ENCODE data around the gene ASTN2.

ASTN2 gene

DNA sequence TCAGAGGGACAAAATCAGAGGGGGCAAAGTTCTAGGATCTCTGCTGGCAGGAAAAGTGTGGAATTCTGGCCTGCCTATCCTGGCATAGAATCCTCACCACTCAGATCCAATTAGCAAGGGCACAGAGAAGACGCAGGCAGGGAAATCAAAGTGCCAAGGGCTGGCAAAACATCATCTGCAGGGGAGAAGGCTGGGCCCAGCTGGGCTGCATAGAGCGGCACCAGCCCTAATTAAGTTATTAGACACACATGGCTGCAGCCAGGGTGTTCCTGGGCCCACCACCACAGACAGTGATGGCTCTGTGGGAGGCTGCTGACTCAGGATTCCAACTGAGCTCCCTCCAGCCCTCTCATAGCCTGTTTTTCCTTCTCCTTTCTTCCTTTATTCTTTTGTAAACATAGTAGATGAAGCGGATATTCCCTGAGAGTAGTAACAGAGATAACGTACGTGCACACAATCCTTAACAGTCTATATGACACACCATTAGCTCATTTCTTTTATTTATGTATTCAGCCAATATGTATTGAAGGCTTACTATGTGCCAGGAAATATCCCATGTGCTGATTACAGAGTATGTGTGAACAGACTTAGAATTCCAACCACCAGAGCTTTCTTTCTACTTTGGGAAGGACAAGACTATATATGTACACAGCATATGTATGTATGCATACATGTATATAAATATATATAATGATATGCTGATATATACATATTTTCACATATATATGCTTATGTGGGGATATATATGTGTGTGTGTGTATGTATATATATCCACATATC lies 236.1 kb downstream of the ASTN2 start:
- no peak overlapping the region for H3K9ac ChIP-seq (ENCODE audit: low read length)
- H3K27me3 ChIP-seq (replicated peaks; ENCODE audit: insufficient read depth, low read length), result no peaks in the 10 kb centered on the region
- H3K9me3 ChIP-seq (replicated peaks; ENCODE audit: insufficient read depth, low read length), result no peaks in the 10 kb centered on the region
- H3K4me1 ChIP-seq (ENCODE audit: low read length), result no peaks in the 10 kb centered on the region
- H3F3A ChIP-seq (ENCODE audit: insufficient read depth, low read length), result no peaks in the 10 kb centered on the region
- no peak overlapping the region for H3K4me2 ChIP-seq (ENCODE audit: low read depth, low read length)
- H3K9me2 ChIP-seq (replicated peaks; ENCODE audit: insufficient read depth, low read length), result no peaks in the 10 kb centered on the region
- no peaks in the 10 kb centered on the region for H3K36me3 ChIP-seq (replicated peaks; ENCODE audit: insufficient read depth, low read length)
- TF ChIP-seq EZH2 (optimal IDR thresholded peaks at IDR 0.05; ENCODE audit: low read depth, low read length) (no peak), EZH2phosphoT487 (IDR thresholded peaks at IDR 0.05; ENCODE audit: low read length) (no peak)
- TF ChIP-seq, protein P1, sequence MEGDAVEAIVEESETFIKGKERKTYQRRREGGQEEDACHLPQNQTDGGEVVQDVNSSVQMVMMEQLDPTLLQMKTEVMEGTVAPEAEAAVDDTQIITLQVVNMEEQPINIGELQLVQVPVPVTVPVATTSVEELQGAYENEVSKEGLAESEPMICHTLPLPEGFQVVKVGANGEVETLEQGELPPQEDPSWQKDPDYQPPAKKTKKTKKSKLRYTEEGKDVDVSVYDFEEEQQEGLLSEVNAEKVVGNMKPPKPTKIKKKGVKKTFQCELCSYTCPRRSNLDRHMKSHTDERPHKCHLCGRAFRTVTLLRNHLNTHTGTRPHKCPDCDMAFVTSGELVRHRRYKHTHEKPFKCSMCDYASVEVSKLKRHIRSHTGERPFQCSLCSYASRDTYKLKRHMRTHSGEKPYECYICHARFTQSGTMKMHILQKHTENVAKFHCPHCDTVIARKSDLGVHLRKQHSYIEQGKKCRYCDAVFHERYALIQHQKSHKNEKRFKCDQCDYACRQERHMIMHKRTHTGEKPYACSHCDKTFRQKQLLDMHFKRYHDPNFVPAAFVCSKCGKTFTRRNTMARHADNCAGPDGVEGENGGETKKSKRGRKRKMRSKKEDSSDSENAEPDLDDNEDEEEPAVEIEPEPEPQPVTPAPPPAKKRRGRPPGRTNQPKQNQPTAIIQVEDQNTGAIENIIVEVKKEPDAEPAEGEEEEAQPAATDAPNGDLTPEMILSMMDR (IDR thresholded peaks at IDR 0.05; ENCODE audit: low read length), result no peak
- no peak overlapping the region for H3K27ac ChIP-seq (ENCODE audit: low read length)
- DNase-seq, result no peak
- H3K4me3 ChIP-seq (ENCODE audit: low read length), result no peak overlapping the region
- no peaks in the 10 kb centered on the region for H3K79me2 ChIP-seq (ENCODE audit: low read length)
- no peak overlapping the region for H2AFZ ChIP-seq (ENCODE audit: low read length)
- H4K20me1 ChIP-seq (ENCODE audit: insufficient read depth, low read length), result no peaks in the 10 kb centered on the region

DNA sequence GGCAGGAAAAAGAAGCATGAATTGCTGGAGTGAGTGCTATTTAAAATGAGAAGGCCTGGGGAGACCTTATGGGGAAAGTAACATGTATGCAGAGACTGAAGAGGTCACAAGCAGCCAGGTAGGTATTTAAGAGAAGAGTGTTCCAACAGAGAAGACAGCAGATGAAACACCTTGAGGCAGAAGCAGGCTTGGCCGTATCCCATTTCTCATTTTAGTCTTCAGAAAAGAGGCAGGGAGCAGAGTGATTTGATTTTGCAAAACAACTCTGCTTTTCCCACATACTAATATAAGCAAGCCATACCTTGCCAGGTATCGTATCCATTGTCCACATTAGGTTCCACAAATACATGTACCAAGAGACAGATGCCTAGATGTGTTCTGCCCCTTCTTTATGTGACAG lies 244.3 kb downstream of the ASTN2 start:
- Histone ChIP-seq H3K9me3 (replicated peaks; ENCODE audit: insufficient read depth, low read length) (no peaks in the 10 kb centered on the region), H3K27me3 (replicated peaks; ENCODE audit: insufficient read depth, low read length) (no peaks in the 10 kb centered on the region), H3K27ac (ENCODE audit: low read length) (no peak overlapping the region), H3K4me1 (ENCODE audit: low read length) (no peaks in the 10 kb centered on the region), H3K36me3 (replicated peaks; ENCODE audit: insufficient read depth, low read length) (no peaks in the 10 kb centered on the region), H3K79me2 (ENCODE audit: low read length) (no peaks in the 10 kb centered on the region), H4K20me1 (ENCODE audit: insufficient read depth, low read length) (no peaks in the 10 kb centered on the region), H3K4me2 (ENCODE audit: low read depth, low read length) (no peak overlapping the region), H3K9ac (ENCODE audit: low read length) (no peak overlapping the region), H3F3A (ENCODE audit: insufficient read depth, low read length) (no peaks in the 10 kb centered on the region), H3K4me3 (ENCODE audit: low read length) (no peak overlapping the region), H3K9me2 (replicated peaks; ENCODE audit: insufficient read depth, low read length) (no peaks in the 10 kb centered on the region), H2AFZ (ENCODE audit: low read length) (no peak overlapping the region)
- no peak for DNase-seq
- TF ChIP-seq, protein P1 (IDR thresholded peaks at IDR 0.05; ENCODE audit: low read length), result no peak
- TF ChIP-seq EZH2phosphoT487 (IDR thresholded peaks at IDR 0.05; ENCODE audit: low read length), result no peak
- no peak for TF ChIP-seq EZH2 (optimal IDR thresholded peaks at IDR 0.05; ENCODE audit: low read depth, low read length)

DNA sequence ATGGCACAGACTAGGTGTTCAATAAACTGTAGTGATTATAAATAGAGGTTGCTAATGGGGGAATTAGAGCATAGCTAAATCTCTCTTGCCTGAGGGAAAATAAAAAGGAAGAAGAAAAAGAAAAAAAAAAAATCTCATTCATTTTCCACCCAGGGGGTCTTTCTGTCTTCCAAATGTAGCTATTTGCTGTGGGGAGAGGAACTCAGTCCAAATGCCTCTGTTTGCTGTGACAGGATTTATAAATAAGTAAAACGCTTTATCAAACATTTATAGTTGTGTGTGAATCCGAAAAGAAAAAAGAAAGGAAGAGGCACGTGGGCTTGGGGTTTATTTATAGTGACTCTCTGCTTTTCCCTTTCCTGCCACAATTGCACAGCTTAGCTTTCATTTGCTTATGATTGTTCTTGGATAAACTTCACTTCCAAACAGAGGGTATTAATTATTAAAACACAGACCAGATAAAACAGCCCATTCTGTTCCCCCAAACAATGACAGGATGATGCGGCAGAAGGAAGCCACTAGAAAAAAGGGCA lies 245.7 kb downstream of the ASTN2 start:
- Histone ChIP-seq H2AFZ (ENCODE audit: low read length) (no peak overlapping the region), H3K36me3 (replicated peaks; ENCODE audit: insufficient read depth, low read length) (no peaks in the 10 kb centered on the region), H3K27me3 (replicated peaks; ENCODE audit: insufficient read depth, low read length) (no peaks in the 10 kb centered on the region), H3K9ac (ENCODE audit: low read length) (no peak overlapping the region), H3K4me3 (ENCODE audit: low read length) (no peak overlapping the region), H3K27ac (ENCODE audit: low read length) (no peak overlapping the region), H3K4me1 (ENCODE audit: low read length) (no peaks in the 10 kb centered on the region), H3K4me2 (ENCODE audit: low read depth, low read length) (no peak overlapping the region), H4K20me1 (ENCODE audit: insufficient read depth, low read length) (no peaks in the 10 kb centered on the region), H3K79me2 (ENCODE audit: low read length) (no peaks in the 10 kb centered on the region), H3K9me2 (replicated peaks; ENCODE audit: insufficient read depth, low read length) (no peaks in the 10 kb centered on the region), H3K9me3 (replicated peaks; ENCODE audit: insufficient read depth, low read length) (no peaks in the 10 kb centered on the region), H3F3A (ENCODE audit: insufficient read depth, low read length) (no peaks in the 10 kb centered on the region)
- DNase-seq, result no peak
- TF ChIP-seq EZH2 (optimal IDR thresholded peaks at IDR 0.05; ENCODE audit: low read depth, low read length) (no peak), EZH2phosphoT487 (IDR thresholded peaks at IDR 0.05; ENCODE audit: low read length) (no peak)
- TF ChIP-seq, protein P1 (IDR thresholded peaks at IDR 0.05; ENCODE audit: low read length), result no peak

Data from MM.1S (cell line).